Smooth muscle cell (in vitro differentiated cells): ENCODE results near the gene GNB1L. TPM values are rescaled to one million over a fixed set of nuclear protein-coding genes. Genes with fewer than 3 reads are reported as not detected.

ENCODE experiments used
- DNase-seq: peaks from one replicate; lab custom pipeline; 2025; ENCODE audit not compliant: unreplicated experiment; lab: John Stamatoyannopoulos, UW
- H2AFZ ChIP-seq: fragments of 200-600 bp; sonication (generic); 2 replicates; pipeline ENCODE4 v1.6.0; 2016; ENCODE audit warnings: antibody characterized with exemption, low read depth, mild to moderate bottlenecking
- H3F3A ChIP-seq: fragments of 200-600 bp; sonication (generic); 2 replicates; pipeline ENCODE4 v1.6.0; 2017; ENCODE audit warnings: antibody characterized with exemption, low read depth
- H3K27ac ChIP-seq: fragments of 200-600 bp; sonication (generic); 2 replicates; pipeline ENCODE4 v1.5.1; 2016; ENCODE audit warnings: low read depth, mild to moderate bottlenecking
- H3K27me3 ChIP-seq: fragments of 200-600 bp; sonication (generic); 2 replicates; pipeline ENCODE4 v1.6.1; 2016; ENCODE audit warnings: low read depth, mild to moderate bottlenecking
- H3K36me3 ChIP-seq: fragments of 200-600 bp; sonication (generic); 2 replicates; pipeline ENCODE4 v1.5.1; 2016; ENCODE audit warnings: low read depth
- H3K4me1 ChIP-seq: fragments of 200-600 bp; sonication (generic); 2 replicates; pipeline ENCODE4 v1.5.1; 2016; ENCODE audit warnings: low read depth
- H3K4me2 ChIP-seq: fragments of 200-600 bp; sonication (generic); 2 replicates; pipeline ENCODE4 v1.6.0; 2016; ENCODE audit warnings: mild to moderate bottlenecking
- H3K4me3 ChIP-seq: fragments of 200-600 bp; sonication (generic); 2 replicates; pipeline ENCODE4 v1.5.1; 2016; ENCODE audit warnings: mild to moderate bottlenecking
- H3K79me2 ChIP-seq: fragments of 200-600 bp; sonication (generic); 2 replicates; pipeline ENCODE4 v1.6.0; 2016; ENCODE audit warnings: low read depth, mild to moderate bottlenecking
- H3K9ac ChIP-seq: fragments of 200-600 bp; sonication (generic); 2 replicates; pipeline ENCODE4 v1.6.0; 2016; ENCODE audit warnings: low read depth
- H3K9me3 ChIP-seq: fragments of 200-600 bp; sonication (generic); replicated peaks from 2 replicates; pipeline ENCODE4 v1.5.1; 2016; ENCODE audit warnings: low read depth
- H4K20me1 ChIP-seq: fragments of 200-600 bp; sonication (generic); 2 replicates; pipeline ENCODE4 v1.6.0; 2016; ENCODE audit warnings: low read depth
- WGBS: methylation state at CpG from one replicate; pipeline ENCODE4 v1.1.7; 2016; ENCODE audit warnings: low lambda C conversion rate; 5-methylcytosine and 5-hydroxymethylcytosine counted together
- polyA plus RNA-seq: library from polyadenylated mRNA; unstranded; fragments of >200 nt; fragmentation: Nextera tagmentation; extraction: Ambion mirVana; gene quantifications from 2 replicates; pipeline ENCODE4 v1.2.1, GENCODE V29; 2016
- total RNA-seq: library from RNA; depleted of rRNA; stranded (reverse); fragments of >200 nt; gene quantifications from 2 replicates; pipeline ENCODE4 v1.2.3, GENCODE V29; 2014
- TF ChIP-seq, protein P1 (sequence below): fragments of 200-600 bp; sonication (generic); IDR thresholded peaks from 2 replicates; pipeline ENCODE4 v1.5.1; 2017; ENCODE audit warnings: borderline replicate concordance, mild to moderate bottlenecking, antibody characterized with exemption; ENCODE audit not compliant: insufficient read depth, poor library complexity, severe bottlenecking

The GNB1L gene
- total and polyA plus RNA-seq, 2 experiments from 2014 or later, result 4.1 to 7.4 TPM

DNA sequence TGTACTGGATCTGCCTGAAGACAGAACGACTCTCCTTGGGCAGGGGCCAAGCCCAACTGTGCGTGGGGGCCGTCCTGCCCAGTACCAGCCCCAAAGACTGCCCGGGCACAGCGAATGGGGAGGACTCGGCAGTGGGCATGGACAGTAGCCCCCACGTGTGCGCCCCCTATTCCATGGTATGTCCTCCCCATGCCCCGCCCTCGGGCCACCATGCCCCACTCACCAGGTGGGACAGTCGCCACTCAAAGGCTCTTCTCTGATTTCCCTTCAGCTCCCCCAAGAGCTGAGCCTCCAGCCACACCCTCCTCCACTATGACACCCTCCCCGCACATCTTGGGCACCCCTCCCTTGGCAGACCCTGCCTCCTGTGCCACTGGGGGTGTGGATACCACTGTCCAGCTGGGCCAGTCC, 43.5 kb downstream of the GNB1L start:
- Histone ChIP-seq H3K9ac (no peak overlapping the region), H3K27me3 (no peaks in the 10 kb centered on the region), H2AFZ (no peak overlapping the region), H3K4me1 (no peaks in the 10 kb centered on the region), H3K4me2 (no peak overlapping the region), H3K9me3 (no peaks in the 10 kb centered on the region), H3K79me2 (no peaks in the 10 kb centered on the region), H3K4me3 (no peak overlapping the region), H3K36me3 (no peaks in the 10 kb centered on the region), H3K27ac (no peak overlapping the region), H3F3A (no peaks in the 10 kb centered on the region), H4K20me1 (no peaks in the 10 kb centered on the region)
- 96% methylated on average over 12 of the region's 12 CpGs for WGBS
- DNase-seq, result no peak
- TF ChIP-seq, protein P1, sequence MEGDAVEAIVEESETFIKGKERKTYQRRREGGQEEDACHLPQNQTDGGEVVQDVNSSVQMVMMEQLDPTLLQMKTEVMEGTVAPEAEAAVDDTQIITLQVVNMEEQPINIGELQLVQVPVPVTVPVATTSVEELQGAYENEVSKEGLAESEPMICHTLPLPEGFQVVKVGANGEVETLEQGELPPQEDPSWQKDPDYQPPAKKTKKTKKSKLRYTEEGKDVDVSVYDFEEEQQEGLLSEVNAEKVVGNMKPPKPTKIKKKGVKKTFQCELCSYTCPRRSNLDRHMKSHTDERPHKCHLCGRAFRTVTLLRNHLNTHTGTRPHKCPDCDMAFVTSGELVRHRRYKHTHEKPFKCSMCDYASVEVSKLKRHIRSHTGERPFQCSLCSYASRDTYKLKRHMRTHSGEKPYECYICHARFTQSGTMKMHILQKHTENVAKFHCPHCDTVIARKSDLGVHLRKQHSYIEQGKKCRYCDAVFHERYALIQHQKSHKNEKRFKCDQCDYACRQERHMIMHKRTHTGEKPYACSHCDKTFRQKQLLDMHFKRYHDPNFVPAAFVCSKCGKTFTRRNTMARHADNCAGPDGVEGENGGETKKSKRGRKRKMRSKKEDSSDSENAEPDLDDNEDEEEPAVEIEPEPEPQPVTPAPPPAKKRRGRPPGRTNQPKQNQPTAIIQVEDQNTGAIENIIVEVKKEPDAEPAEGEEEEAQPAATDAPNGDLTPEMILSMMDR, result no peak

DNA sequence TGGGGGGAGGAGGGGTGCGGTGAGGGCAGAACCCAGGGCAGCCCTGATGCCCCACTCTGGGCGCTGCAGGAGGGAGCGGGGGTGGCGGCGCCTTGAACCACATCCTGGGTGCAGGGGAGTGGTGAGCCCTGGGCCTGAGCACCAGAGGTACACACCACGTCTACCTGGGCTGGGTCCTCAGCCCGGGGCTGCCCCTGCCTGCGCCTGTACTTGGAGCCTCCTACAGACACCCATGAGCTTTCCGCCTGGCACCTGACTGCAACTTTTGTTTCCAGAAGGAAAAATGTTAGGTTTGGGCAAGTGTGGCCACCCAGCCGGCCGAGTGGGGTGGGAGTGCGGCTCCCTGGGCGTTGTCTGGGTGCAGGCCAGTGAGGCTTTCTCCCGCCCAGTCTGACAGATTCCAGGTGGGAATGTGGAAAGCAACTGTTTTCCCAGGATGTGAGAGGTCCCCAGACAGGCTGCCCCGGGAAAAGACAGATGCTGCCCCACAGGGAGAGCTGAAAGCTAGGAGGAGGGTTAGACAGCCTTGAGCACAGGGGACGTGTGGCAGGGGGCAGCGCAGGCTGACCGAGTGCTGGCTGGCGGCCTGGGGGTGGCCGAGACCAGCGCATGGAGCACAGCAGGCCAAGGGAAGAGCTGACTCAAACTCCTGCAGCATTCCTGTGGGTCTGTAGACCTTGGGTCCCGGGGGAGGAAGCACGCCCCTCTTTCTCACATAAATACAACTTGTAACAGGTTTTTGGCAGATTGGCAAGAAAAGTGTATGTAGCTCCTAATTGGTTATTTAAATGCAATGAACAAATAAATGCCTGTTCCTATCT, 44.1 kb downstream of the GNB1L start:
- H3K9me3 ChIP-seq, result no peaks in the 10 kb centered on the region
- H3K9ac ChIP-seq, result no peak overlapping the region
- 84% methylated on average over 23 of the region's 23 CpGs for WGBS
- DNase-seq, result no peak
- H3K4me3 ChIP-seq, result no peak overlapping the region
- H3K36me3 ChIP-seq, result no peaks in the 10 kb centered on the region
- no peak overlapping the region for H3K27ac ChIP-seq
- H3K4me1 ChIP-seq, result no peaks in the 10 kb centered on the region
- H4K20me1 ChIP-seq, result no peaks in the 10 kb centered on the region
- no peaks in the 10 kb centered on the region for H3F3A ChIP-seq
- TF ChIP-seq, protein P1, result no peak
- no peaks in the 10 kb centered on the region for H3K27me3 ChIP-seq
- H3K4me2 ChIP-seq, result no peak overlapping the region
- no peak overlapping the region for H2AFZ ChIP-seq
- H3K79me2 ChIP-seq, result no peaks in the 10 kb centered on the region

DNA sequence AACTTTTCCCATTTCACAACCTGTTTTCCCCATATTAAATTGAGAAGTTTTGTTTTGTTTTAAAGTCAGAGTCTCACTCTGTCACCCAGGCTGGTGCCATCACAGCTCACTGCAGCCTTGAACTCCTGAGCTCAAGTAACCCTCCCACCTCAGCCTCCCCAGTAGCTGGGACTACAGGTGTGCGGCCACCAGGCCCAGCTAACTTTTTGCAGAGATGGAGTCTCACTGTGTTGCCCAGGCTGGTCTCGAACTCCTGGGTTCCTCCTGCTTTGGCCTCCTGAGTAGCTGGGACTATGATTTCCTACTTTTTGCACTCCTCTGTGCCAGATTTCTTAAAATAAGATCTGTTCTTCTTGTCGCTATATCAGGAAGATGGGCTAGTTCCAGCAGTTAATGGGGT, 44.9 kb downstream of the GNB1L start:
- Histone ChIP-seq H3K36me3 (no peaks in the 10 kb centered on the region), H3K4me1 (no peaks in the 10 kb centered on the region), H3K9ac (no peak overlapping the region), H3K27ac (no peak overlapping the region), H3K27me3 (no peaks in the 10 kb centered on the region), H3K79me2 (no peaks in the 10 kb centered on the region), H3K4me2 (no peak overlapping the region), H3K9me3 (no peaks in the 10 kb centered on the region), H4K20me1 (no peaks in the 10 kb centered on the region), H3F3A (no peaks in the 10 kb centered on the region), H3K4me3 (no peak overlapping the region), H2AFZ (no peak overlapping the region)
- WGBS, result 98% methylated on average over 3 of the region's 3 CpGs
- DNase-seq, result no peak
- TF ChIP-seq, protein P1, result no peak
